Neuronal stem cell (in vitro differentiated cells): ENCODE measurements around the gene CTTNBP2.

Experiments
- DNase-seq: peaks from one replicate; pipeline ENCODE4 v3.0.0-alpha.2; 2013; ENCODE audit warnings: low spot score
- H2AFZ ChIP-seq: one replicate; pipeline ENCODE4 v1.6.1; 2013; ENCODE audit warnings: mild to moderate bottlenecking, low read length, inconsistent platforms
- H2AK5ac ChIP-seq: 2 replicates; pipeline ENCODE4 v1.6.1; 2013; ENCODE audit warnings: low read depth, mild to moderate bottlenecking, inconsistent platforms, low read length, moderate library complexity, mixed read lengths
- H2BK120ac ChIP-seq: 2 replicates; pipeline ENCODE4 v1.6.1; 2013; ENCODE audit warnings: low read depth, mild to moderate bottlenecking, inconsistent platforms, low read length, moderate library complexity, mixed read lengths
- H2BK12ac ChIP-seq: one replicate; pipeline ENCODE4 v1.6.1; 2013; ENCODE audit warnings: low read length, inconsistent platforms
- H2BK15ac ChIP-seq: 2 replicates; pipeline ENCODE4 v1.6.1; 2013; ENCODE audit warnings: mild to moderate bottlenecking, low read length, inconsistent platforms, mixed read lengths
- H2BK5ac ChIP-seq: one replicate; pipeline ENCODE4 v1.6.1; 2013; ENCODE audit warnings: inconsistent platforms, mild to moderate bottlenecking, low read length, moderate library complexity
- H3K14ac ChIP-seq: one replicate; pipeline ENCODE4 v1.6.1; 2013; ENCODE audit warnings: low read length, inconsistent platforms
- H3K18ac ChIP-seq: 2 replicates; pipeline ENCODE4 v1.6.1; 2013; ENCODE audit warnings: low read length, inconsistent platforms
- H3K23ac ChIP-seq: 2 replicates; pipeline ENCODE4 v1.6.1; 2013; ENCODE audit warnings: low read depth, mild to moderate bottlenecking, mixed read lengths, low read length, inconsistent platforms; ENCODE audit not compliant: poor library complexity
- H3K27ac ChIP-seq: replicated peaks from 3 replicates; pipeline ENCODE4 v1.5.1; 2013; ENCODE audit warnings: low read length, inconsistent platforms
- H3K27me3 ChIP-seq, 3 experiments: 2 replicates each; pipeline ENCODE4 v1.6.1; 2013; ENCODE audit warnings: low read length in 3 of 3, mild to moderate bottlenecking in 2 of 3, inconsistent platforms in 1 of 3, low read depth in 1 of 3, mixed read lengths in 1 of 3, moderate library complexity in 1 of 3; ENCODE audit not compliant: control insufficient read depth in 3 of 3, insufficient read depth in 3 of 3
- H3K36me3 ChIP-seq, 2 donors: replicated peaks in 1 of 2; 2 replicates each; pipeline ENCODE4 v1.6.1; 2013; ENCODE audit warnings: low read length in 2 of 2; ENCODE audit not compliant: control insufficient read depth in 2 of 2, insufficient read depth in 2 of 2
- H3K4ac ChIP-seq: 2 replicates; pipeline ENCODE4 v1.6.1; 2013; ENCODE audit warnings: inconsistent platforms, mild to moderate bottlenecking, low read length, moderate library complexity
- H3K4me1 ChIP-seq, 2 donors: 1 replicate in 1 of 2; 2 replicates in 1 of 2; pipeline ENCODE4 v1.6.1; 2013; ENCODE audit warnings: low read length in 2 of 2, low read depth in 1 of 2; ENCODE audit not compliant: control insufficient read depth in 2 of 2, insufficient read depth in 1 of 2
- H3K4me2 ChIP-seq: one replicate; pipeline ENCODE4 v1.6.1; 2013; ENCODE audit warnings: mild to moderate bottlenecking, low read length, inconsistent platforms; ENCODE audit not compliant: insufficient read depth, poor library complexity, severe bottlenecking
- H3K4me3 ChIP-seq, 2 donors: 2 replicates each; pipeline ENCODE4 v1.5.1; 2013; ENCODE audit warnings: low read length in 2 of 2, mild to moderate bottlenecking in 2 of 2, inconsistent platforms in 1 of 2, moderate library complexity in 1 of 2
- H3K79me1 ChIP-seq: one replicate; pipeline ENCODE4 v1.6.1; 2013; ENCODE audit warnings: low read depth, mild to moderate bottlenecking, inconsistent platforms, low read length, moderate library complexity
- H3K9ac ChIP-seq: one replicate; pipeline ENCODE4 v1.6.1; 2013; ENCODE audit warnings: mild to moderate bottlenecking, low read depth, low read length, inconsistent platforms; ENCODE audit not compliant: poor library complexity
- H3K9me3 ChIP-seq, 2 donors: replicated peaks in 1 of 2; 2 replicates each; pipeline versions ENCODE3 to v1.6.1; 2013; ENCODE audit warnings: low read length in 2 of 2, mild to moderate bottlenecking in 2 of 2, inconsistent platforms in 1 of 2, low read depth in 1 of 2, mixed read lengths in 1 of 2, moderate library complexity in 1 of 2; ENCODE audit not compliant: control insufficient read depth in 2 of 2, insufficient read depth in 1 of 2
- H4K8ac ChIP-seq: one replicate; pipeline ENCODE4 v1.6.1; 2013; ENCODE audit warnings: low read depth, mild to moderate bottlenecking, inconsistent platforms, low read length, moderate library complexity
- H4K91ac ChIP-seq: one replicate; pipeline ENCODE4 v1.6.1; 2013; ENCODE audit warnings: low read length, low read depth, mild to moderate bottlenecking, inconsistent platforms; ENCODE audit not compliant: poor library complexity
- WGBS, 2 donors: extraction: QIAGEN DNeasy Blood & Tissue Kit; methylation state at CpG; one replicate each; pipeline ENCODE4 v1.1.7; 2013; ENCODE audit warnings: missing lambda C conversion rate in 2 of 2, mixed read lengths in 1 of 2; ENCODE audit not compliant: insufficient read length in 2 of 2, insufficient replicate concordance in 1 of 2; ENCODE audit errors: extremely low coverage in 2 of 2; 5-methylcytosine and 5-hydroxymethylcytosine counted together

Gene CTTNBP2

DNA sequence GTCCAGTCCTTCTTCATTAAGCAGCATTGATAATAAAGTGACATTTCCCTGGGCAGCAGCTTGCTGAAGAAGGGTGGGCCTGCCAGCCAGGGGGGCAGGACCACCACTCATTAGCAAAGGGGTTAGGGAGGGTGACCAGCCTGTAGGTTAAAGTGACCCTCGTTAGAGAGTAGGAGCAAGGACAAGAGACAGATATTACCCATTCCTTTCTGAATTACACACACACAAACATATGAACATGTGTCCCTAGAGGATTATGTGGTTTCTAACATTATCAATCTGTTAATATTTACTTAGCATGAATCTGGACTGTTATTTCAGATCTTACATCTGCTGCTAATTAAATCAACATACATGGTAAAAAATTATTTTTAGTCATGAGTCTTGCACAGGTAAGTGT, 88.9 kb downstream of the CTTNBP2 start:
- Histone ChIP-seq H4K91ac (no peak overlapping the region), H3K4me2 (no peak overlapping the region), H3K9me3 (no peaks in the 10 kb centered on the region), H3K79me1 (peaks cover 2% of the 10 kb centered on the region), H3K36me3 (peaks cover 0 to 4% of the 10 kb centered on the region in 2 donors), H2BK15ac (no peak overlapping the region), H2AFZ (no peak overlapping the region), H4K8ac (no peak overlapping the region), H2BK12ac (no peak overlapping the region), H2AK5ac (no peak overlapping the region), H3K27ac (no peak overlapping the region), H3K4ac (no peak overlapping the region), H2BK120ac (no peak overlapping the region), H3K9ac (no peak overlapping the region), H3K18ac (no peak overlapping the region), H3K4me3 (no peak overlapping the region), H3K14ac (no peak overlapping the region), H3K4me1 (peaks cover 0 to 3% of the 10 kb centered on the region in 2 donors), H2BK5ac (no peak overlapping the region), H3K27me3 (no peaks in the 10 kb centered on the region), H3K23ac (no peak overlapping the region)
- WGBS, 2 donors = no CpG with 5 or more reads among the region's 1 CpG
- no peak for DNase-seq

DNA sequence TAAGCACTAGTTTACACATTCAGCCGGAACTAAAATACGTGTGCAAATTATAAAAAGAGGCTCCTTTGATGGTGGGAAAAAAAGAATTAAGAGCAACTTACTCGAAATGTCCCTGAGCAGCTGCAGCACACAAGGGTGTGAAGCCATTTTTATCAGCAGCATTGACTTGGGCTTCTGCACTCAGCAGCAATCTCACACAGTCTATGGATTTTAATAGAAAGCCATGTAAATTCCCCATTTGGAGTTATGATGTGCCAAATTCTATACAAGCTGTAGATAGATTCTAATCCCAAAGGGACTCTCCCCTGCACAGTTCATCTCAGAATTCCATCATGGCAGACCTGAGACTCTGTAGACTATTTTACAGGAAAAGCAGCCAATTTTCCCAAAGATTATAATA, 90.5 kb downstream of the CTTNBP2 start:
- Histone ChIP-seq H2BK120ac (no peak overlapping the region), H2AFZ (no peak overlapping the region), H2AK5ac (no peak overlapping the region), H3K4ac (no peak overlapping the region), H2BK15ac (no peak overlapping the region), H3K4me3 (no peak overlapping the region), H3K9me3 (no peaks in the 10 kb centered on the region), H4K8ac (no peak overlapping the region), H3K23ac (no peak overlapping the region), H3K36me3 (no peaks in the 10 kb centered on the region), H3K27me3 (no peaks in the 10 kb centered on the region), H3K9ac (no peak overlapping the region), H3K79me1 (peaks cover 2% of the 10 kb centered on the region), H3K4me2 (no peak overlapping the region), H2BK12ac (no peak overlapping the region), H4K91ac (no peak overlapping the region), H2BK5ac (no peak overlapping the region), H3K4me1 (no peaks in the 10 kb centered on the region), H3K14ac (no peak overlapping the region), H3K27ac (no peak overlapping the region), H3K18ac (no peak overlapping the region)
- DNase-seq = no peak
- WGBS, 2 donors = no CpG with 5 or more reads among the region's 3 CpGs

DNA sequence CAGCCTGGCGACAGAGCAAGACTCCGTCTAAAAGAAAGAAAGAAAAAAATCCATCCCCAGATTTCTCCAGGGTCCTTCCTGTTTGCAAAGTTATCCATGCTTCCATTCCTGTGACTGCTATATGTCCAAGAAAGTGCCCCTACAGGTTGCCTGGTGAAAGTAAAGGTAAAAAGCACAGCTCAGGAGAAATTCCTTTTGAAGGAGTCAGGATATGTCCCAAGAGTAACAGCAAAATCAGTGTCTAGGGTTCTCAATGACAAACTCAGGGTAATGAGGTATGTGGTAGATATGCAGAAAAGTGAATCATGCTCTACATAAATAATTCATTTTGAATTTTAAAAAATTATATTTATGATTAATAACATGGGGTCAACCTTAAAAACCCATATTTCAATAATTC, 91.5 kb downstream of the CTTNBP2 start:
- H2AFZ ChIP-seq = no peak overlapping the region
- no CpG with 5 or more reads among the region's 2 CpGs for WGBS, 2 donors
- H2BK12ac ChIP-seq = no peak overlapping the region
- no peak overlapping the region for H2AK5ac ChIP-seq
- no peak overlapping the region for H4K8ac ChIP-seq
- no peak overlapping the region for H3K4me2 ChIP-seq
- H3K4ac ChIP-seq = no peak overlapping the region
- H3K14ac ChIP-seq = no peak overlapping the region
- peaks cover 2% of the 10 kb centered on the region for H3K79me1 ChIP-seq
- no peak overlapping the region for H2BK120ac ChIP-seq
- no peak overlapping the region for H3K4me3 ChIP-seq
- no peaks in the 10 kb centered on the region for H3K36me3 ChIP-seq
- no peak for DNase-seq
- no peak overlapping the region for H3K27ac ChIP-seq
- no peaks in the 10 kb centered on the region for H3K4me1 ChIP-seq
- no peak overlapping the region for H2BK15ac ChIP-seq
- no peaks in the 10 kb centered on the region for H3K9me3 ChIP-seq
- H2BK5ac ChIP-seq = no peak overlapping the region
- H3K18ac ChIP-seq = no peak overlapping the region
- no peaks in the 10 kb centered on the region for H3K27me3 ChIP-seq
- H3K23ac ChIP-seq = no peak overlapping the region
- no peak overlapping the region for H3K9ac ChIP-seq
- no peak overlapping the region for H4K91ac ChIP-seq

DNA sequence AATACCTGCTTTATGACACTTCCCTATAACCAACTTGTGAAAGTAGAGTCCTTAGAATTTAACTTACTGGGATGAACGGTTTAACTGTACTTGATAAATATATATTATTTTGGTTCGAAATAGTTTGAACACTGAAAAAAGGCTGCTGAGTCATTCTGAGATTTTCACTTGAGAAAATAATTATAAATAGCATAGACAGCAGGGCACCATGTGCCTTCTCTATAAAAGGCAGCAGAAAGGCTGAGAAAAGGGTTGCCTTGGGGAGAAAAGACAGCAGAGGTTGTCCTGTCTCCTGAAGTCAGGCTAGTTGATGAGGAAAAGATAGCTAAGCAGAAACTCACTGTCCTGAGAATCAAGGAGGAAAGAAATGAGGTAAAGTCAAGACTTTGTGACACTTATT, 92.4 kb downstream of the CTTNBP2 start:
- H3K27me3 ChIP-seq = no peaks in the 10 kb centered on the region
- H3K27ac ChIP-seq = no peak overlapping the region
- no peaks in the 10 kb centered on the region for H3K36me3 ChIP-seq
- H3K4me3 ChIP-seq = no peak overlapping the region
- no CpG with 5 or more reads among the region's 2 CpGs for WGBS, 2 donors
- no peak overlapping the region for H3K4ac ChIP-seq
- H3K4me1 ChIP-seq = no peaks in the 10 kb centered on the region
- no peak overlapping the region for H3K9ac ChIP-seq
- no peak overlapping the region for H2BK15ac ChIP-seq
- H2BK12ac ChIP-seq = no peak overlapping the region
- H3K9me3 ChIP-seq = no peaks in the 10 kb centered on the region
- H4K91ac ChIP-seq = no peak overlapping the region
- no peak overlapping the region for H3K18ac ChIP-seq
- no peak overlapping the region for H3K23ac ChIP-seq
- H3K79me1 ChIP-seq = peaks cover 2% of the 10 kb centered on the region
- H3K14ac ChIP-seq = no peak overlapping the region
- H2BK5ac ChIP-seq = no peak overlapping the region
- H4K8ac ChIP-seq = no peak overlapping the region
- no peak for DNase-seq
- H3K4me2 ChIP-seq = no peak overlapping the region
- H2BK120ac ChIP-seq = no peak overlapping the region
- no peak overlapping the region for H2AK5ac ChIP-seq
- no peak overlapping the region for H2AFZ ChIP-seq
